Fibroblast of skin of abdomen (primary cell): ENCODE results near the gene AREG.
A peak's percentile ranks its signal among the peaks of the same experiment; 100 is the strongest.

Source experiments
- DNase-seq: peaks from one replicate; pipeline ENCODE4 v3.0.0-alpha.2; 2013

Gene AREG

GRCh38 chr4:74433043-74433442 lies 11.9 kb upstream of the AREG start:
- no peak for DNase-seq

- DNase-seq: no peak
These were observed 11.3 kb upstream of the AREG start for GRCh38 chr4:74433541-74434172.

- DNase-seq: no peak
These were observed 9.6 kb upstream of the AREG start for GRCh38 chr4:74435296-74435695.

GRCh38 chr4:74437866-74438265 lies 7.1 kb upstream of the AREG start:
- no peak for DNase-seq

- DNase-seq: no peak
These were observed 6.3 kb upstream of the AREG start for GRCh38 chr4:74438661-74439060.

- no peak for DNase-seq
These were observed 5.0 kb upstream of the AREG start for GRCh38 chr4:74439952-74440351.

GRCh38 chr4:74440356-74440755 lies 4.6 kb upstream of the AREG start:
- no peak for DNase-seq

GRCh38 chr4:74441744-74442143 lies 3.2 kb upstream of the AREG start:
- DNase-seq: no peak

GRCh38 chr4:74446193-74446868 lies 1.4 kb downstream of the AREG start:
- DNase-seq: no peak

GRCh38 chr4:74446896-74447295 lies 2.0 kb downstream of the AREG start:
- no peak for DNase-seq

GRCh38 chr4:74447636-74448233 lies 2.8 kb downstream of the AREG start:
- no peak for DNase-seq

- DNase-seq: peak; percentile 14
These were observed 4.8 kb downstream of the AREG start for GRCh38 chr4:74449571-74450297.

- no peak for DNase-seq
These were observed 5.4 kb downstream of the AREG start for GRCh38 chr4:74450298-74450683.

GRCh38 chr4:74451214-74451661 lies 6.3 kb downstream of the AREG start:
- DNase-seq: peak; percentile 37

GRCh38 chr4:74453037-74453635 lies 8.2 kb downstream of the AREG start:
- DNase-seq: no peak

- DNase-seq: no peak
These were observed 9.2 kb downstream of the AREG start for GRCh38 chr4:74453829-74454742.

GRCh38 chr4:74455361-74456055 lies 10.6 kb downstream of the AREG start:
- no peak for DNase-seq

GRCh38 chr4:74456056-74456744 lies 11.3 kb downstream of the AREG start:
- no peak for DNase-seq

- no peak for DNase-seq
These were observed 12.0 kb downstream of the AREG start for GRCh38 chr4:74456849-74457395.

- no peak for DNase-seq
These were observed 15.9 kb downstream of the AREG start for GRCh38 chr4:74460833-74461232.
